HepG2 (cell line): ENCODE results near the gene FALEC. TPM values are rescaled to one million over a fixed set of nuclear protein-coding genes. Genes with fewer than 3 reads are reported as not detected.

Experiments used
- AGO2 ChIP-seq: fragments of 200-400 bp; formaldehyde crosslinking; optimal IDR thresholded peaks from 2 replicates; pipeline ENCODE3; 2017; ENCODE audit warnings: mild to moderate bottlenecking, low read depth, low read length, moderate library complexity
- BRCA1 ChIP-seq: sonication (generic); formaldehyde crosslinking; IDR thresholded peaks from 2 replicates; pipeline ENCODE4 v1.4.0; 2020; ENCODE audit warnings: missing genetic modification reagents
- CBX2 ChIP-seq, 2 experiments: fragments of 200-600 bp in 1 of 2; sonication (generic); formaldehyde crosslinking in 1 of 2; IDR thresholded peaks; 2 replicates each; pipeline versions ENCODE4 v1.7.0 to v1.8.1; 2018 to 2022; ENCODE audit warnings: low read depth in 2 of 2, low read length in 1 of 2, mild to moderate bottlenecking in 1 of 2, missing genetic modification reagents in 1 of 2
- FUBP1 ChIP-seq: sonication (generic); formaldehyde crosslinking; IDR thresholded peaks from 2 replicates; pipeline ENCODE4 v1.5.1; 2020; ENCODE audit warnings: missing genetic modification reagents, mild to moderate bottlenecking, borderline replicate concordance
- HOXA3 ChIP-seq: sonication (generic); formaldehyde crosslinking; IDR thresholded peaks from 2 replicates; pipeline ENCODE4 v1.5.0; 2020; ENCODE audit warnings: missing genetic modification reagents
- KAT8 ChIP-seq: IDR thresholded peaks from 2 replicates; pipeline ENCODE4 v1.6.1; 2016; ENCODE audit warnings: missing genetic modification reagents, missing compliant biosample characterization
- LRRFIP1 ChIP-seq: sonication (generic); formaldehyde crosslinking; conservative IDR thresholded peaks from 2 replicates; pipeline ENCODE4 v1.4.0; 2020; ENCODE audit warnings: missing genetic modification reagents
- MAFG ChIP-seq: sonication (generic); formaldehyde crosslinking; IDR thresholded peaks from 2 replicates; pipeline ENCODE4 v1.5.1; 2020; ENCODE audit warnings: mild to moderate bottlenecking, missing genetic modification reagents
- MATR3 ChIP-seq: sonication (generic); formaldehyde crosslinking; IDR thresholded peaks from 2 replicates; pipeline ENCODE4 v1.4.0; 2020; ENCODE audit warnings: missing genetic modification reagents
- MNT ChIP-seq: fragments of 450-650 bp; IDR thresholded peaks from 2 replicates; pipeline ENCODE4 v1.6.1; 2016
- MTA3 ChIP-seq: sonication (generic); formaldehyde crosslinking; IDR thresholded peaks from 2 replicates; pipeline ENCODE4 v1.4.0; 2020; ENCODE audit warnings: missing genetic modification reagents
- MXD3 ChIP-seq: IDR thresholded peaks from 2 replicates; pipeline ENCODE4 v1.6.1; 2016; ENCODE audit warnings: mild to moderate bottlenecking, missing biosample characterization, missing genetic modification reagents
- NRL ChIP-seq: sonication (generic); formaldehyde crosslinking; IDR thresholded peaks from 2 replicates; pipeline ENCODE4 v1.5.0; 2020; ENCODE audit warnings: missing genetic modification reagents, mild to moderate bottlenecking, moderate library complexity, borderline replicate concordance
- PAX8 ChIP-seq: sonication (generic); formaldehyde crosslinking; IDR thresholded peaks from 2 replicates; pipeline ENCODE4 v1.8.0; 2022; ENCODE audit warnings: mild to moderate bottlenecking, missing genetic modification reagents, borderline replicate concordance
- SNAPC2 ChIP-seq: sonication (generic); formaldehyde crosslinking; IDR thresholded peaks from 2 replicates; pipeline ENCODE4 v1.8.1; 2022; ENCODE audit warnings: mild to moderate bottlenecking, missing genetic modification reagents
- SP140L ChIP-seq: sonication (generic); formaldehyde crosslinking; IDR thresholded peaks from 2 replicates; pipeline ENCODE4 v1.4.0; 2020; ENCODE audit warnings: missing genetic modification reagents, borderline replicate concordance
- TAF1 ChIP-seq: sonication (generic); formaldehyde crosslinking; IDR thresholded peaks from 2 replicates; pipeline ENCODE4 v1.4.0; 2020; ENCODE audit warnings: missing genetic modification reagents
- ZBTB37 ChIP-seq: sonication (generic); formaldehyde crosslinking; IDR thresholded peaks from 2 replicates; pipeline ENCODE4 v1.4.0; 2020; ENCODE audit warnings: mild to moderate bottlenecking, missing genetic modification reagents
- ZC3H13 ChIP-seq: sonication (generic); formaldehyde crosslinking; IDR thresholded peaks from 2 replicates; pipeline ENCODE4 v1.8.1; 2023; ENCODE audit warnings: mild to moderate bottlenecking, missing genetic modification reagents, moderate library complexity
- ZFP1 ChIP-seq: IDR thresholded peaks from 2 replicates; pipeline ENCODE4 v1.6.1; 2016
- ZNF773 ChIP-seq: sonication (generic); formaldehyde crosslinking; IDR thresholded peaks from 2 replicates; pipeline ENCODE4 v1.4.0; 2020; ENCODE audit warnings: missing genetic modification reagents, borderline replicate concordance
- ZZZ3 ChIP-seq: sonication (generic); formaldehyde crosslinking; IDR thresholded peaks from 2 replicates; pipeline ENCODE4 v1.4.0; 2020; ENCODE audit warnings: missing genetic modification reagents, mild to moderate bottlenecking, borderline replicate concordance
- polyA plus RNA-seq, 8 experiments: library from polyadenylated mRNA; depleted of rRNA in 3 of 8; stranded (reverse) in 7 of 8; unstranded in 1 of 8; fragments of >200 nt; fragmentation: Illumina TruSeq in 4 of 8; extraction: Trizol in 4 of 8; gene quantifications; 2 replicates each; pipeline versions ENCODE4 v1.2.1 to v1.2.3, GENCODE V29; 2011 to 2016; ENCODE audit warnings: low read depth in 4 of 8, missing spikeins in 1 of 8, mixed read lengths in 1 of 8; ENCODE audit not compliant: insufficient read depth in 1 of 8
- total RNA-seq, 5 experiments: library from RNA; depleted of rRNA; stranded (reverse); fragments of >200 nt; fragmentation: Illumina TruSeq; extraction: Trizol; gene quantifications; 2 replicates each; pipeline ENCODE4 v1.2.3, GENCODE V29; 2016; ENCODE audit warnings: low read depth in 1 of 5

FALEC gene
- total and polyA plus RNA-seq, 2 of the 13 experiments (the other 11 are each of a cell fraction or from before 2014, with no cell fraction given): 0.33 to 0.71 TPM

GRCh38 chr1:150579110-150579944, 63.8 kb downstream of the FALEC start, which contains the start of gene MCL1 (continued):
- no peak for TF ChIP-seq NRL (CRISPR knock-in tag)
- peak; percentile 28 for TF ChIP-seq ZC3H13 (CRISPR knock-in tag)
- TF ChIP-seq ZNF773: no peak
- no peak for TF ChIP-seq MAFG (CRISPR knock-in tag)
- TF ChIP-seq LRRFIP1 (CRISPR knock-in tag): no peak
- TF ChIP-seq FUBP1 (CRISPR knock-in tag): no peak
- TF ChIP-seq ZZZ3 (CRISPR knock-in tag): no peak
- no peak for TF ChIP-seq MTA3
- TF ChIP-seq SP140L (CRISPR knock-in tag): no peak; the same call in 1 of the 2 replicates
- no peak for TF ChIP-seq CBX2 (IDR thresholded peaks at IDR 0.05; ENCODE audit: low read depth, low read length)
- no peak for TF ChIP-seq CBX2 (CRISPR knock-in tag; IDR thresholded peaks at IDR 0.05; ENCODE audit: low read depth)
- no peak for TF ChIP-seq ZFP1 (CRISPR knock-in tag)
- 0 out of 2 replicates have a peak, but pooled peaks have one; percentile 43 for TF ChIP-seq ZBTB37
- TF ChIP-seq AGO2: peak; percentile 99
- TF ChIP-seq TAF1 (CRISPR knock-in tag): peak; percentile 93
- TF ChIP-seq MNT: no peak
- TF ChIP-seq MATR3 (CRISPR knock-in tag): no peak
- peak; percentile 54; the same call in 1 of the 2 replicates for TF ChIP-seq HOXA3 (CRISPR knock-in tag)
- TF ChIP-seq SNAPC2: no peak
- no peak for TF ChIP-seq PAX8 (CRISPR knock-in tag)
- no peak for TF ChIP-seq BRCA1 (CRISPR knock-in tag)
- peak; percentile 79 for TF ChIP-seq KAT8 (CRISPR knock-in tag)
- TF ChIP-seq MXD3 (CRISPR knock-in tag): peak; percentile 58; the same call in 1 of the 2 replicates
